HG03439 (cell line): ENCODE measurements around the gene PPM1H.
"Not testable (repeated sequence)": the region's sequence is repeated elsewhere in the genome, so short reads cannot be mapped to it uniquely, and the experiment has no call there.

Experiments used
- ATAC-seq: cut with Tn5 transposase; IDR thresholded peaks from one replicate; pipeline ENCODE4 v1.9.1; 2021; ENCODE audit warnings: mild to moderate bottlenecking, moderate library complexity; ENCODE audit not compliant: unreplicated experiment

PPM1H gene

GRCh38 chr12:62910549-62911169 is 24.3 kb downstream of the PPM1H start:
- ATAC-seq, result no peak

DNA sequence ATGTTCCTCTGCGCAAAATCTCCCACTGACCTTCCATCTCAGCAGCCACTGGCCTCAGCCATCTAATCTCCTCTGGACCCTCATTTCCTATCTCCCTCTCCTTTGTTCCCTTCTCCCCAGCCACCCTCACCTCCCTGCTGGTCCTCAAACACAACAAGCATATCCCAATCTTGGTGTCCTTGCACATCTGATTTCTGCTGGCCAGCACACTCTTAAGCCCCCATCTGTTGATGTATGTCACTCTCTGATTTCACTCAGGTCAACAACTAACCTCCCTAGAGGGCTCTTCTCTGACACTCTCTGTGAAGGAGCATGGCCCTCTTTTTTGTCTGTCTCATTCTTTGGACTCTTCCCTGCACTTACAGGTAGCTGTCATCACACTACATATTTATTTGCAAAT is 25.6 kb downstream of the PPM1H start:
- no peak for ATAC-seq

- no peak for ATAC-seq
Observed at GRCh38 chr12:62908674-62909073, 26.3 kb downstream of the PPM1H start.

- no peak for ATAC-seq
Observed at GRCh38 chr12:62907561-62907960, 27.4 kb downstream of the PPM1H start.

DNA sequence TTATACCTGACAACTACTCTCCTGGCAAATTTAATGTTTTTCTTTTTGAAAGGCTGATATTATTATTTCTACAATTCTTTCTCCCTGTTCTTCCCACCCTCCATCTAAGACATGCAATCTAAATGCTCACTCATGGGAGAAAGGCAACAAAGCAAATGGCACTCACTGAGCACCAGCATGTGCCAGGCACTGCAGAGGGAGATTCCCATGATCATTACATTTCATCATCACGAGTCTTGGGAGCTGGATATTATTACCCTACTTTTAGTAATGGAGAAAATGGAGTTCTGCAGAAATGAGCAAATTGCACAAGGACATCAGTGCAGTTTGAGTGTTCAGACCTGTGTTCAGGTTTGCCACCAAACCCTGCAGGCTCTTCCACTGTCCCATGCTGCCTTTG is 27.9 kb downstream of the PPM1H start:
- no peak for ATAC-seq

GRCh38 chr12:62903151-62903550 is 31.8 kb downstream of the PPM1H start:
- no peak for ATAC-seq

DNA sequence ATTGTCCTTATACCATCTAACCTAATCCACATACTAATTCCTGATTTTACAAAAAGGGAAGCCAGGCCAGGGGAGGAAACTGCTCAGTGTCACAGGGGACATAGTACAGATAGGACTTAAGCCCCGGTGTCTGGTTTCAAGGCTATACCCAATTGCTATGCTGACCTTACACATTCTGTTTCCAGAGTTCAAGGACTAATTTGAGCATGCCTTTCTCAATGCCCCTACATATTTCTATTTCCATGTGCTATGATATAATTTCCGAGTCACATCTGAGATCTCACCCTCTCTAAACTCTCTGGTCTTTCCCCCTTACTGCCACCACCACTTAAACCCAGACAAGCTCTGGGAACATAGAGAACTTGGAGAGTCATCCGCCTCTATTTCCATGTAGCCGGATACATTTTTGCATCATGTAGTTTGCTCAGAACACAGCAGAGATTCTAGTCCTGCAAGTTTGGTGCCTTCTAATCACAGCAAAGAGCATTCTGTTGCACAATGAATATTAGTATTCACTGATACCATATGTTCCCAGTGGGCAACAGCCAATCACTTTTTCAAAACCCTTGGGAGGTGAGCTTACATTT is 34.2 kb downstream of the PPM1H start:
- no peak for ATAC-seq

DNA sequence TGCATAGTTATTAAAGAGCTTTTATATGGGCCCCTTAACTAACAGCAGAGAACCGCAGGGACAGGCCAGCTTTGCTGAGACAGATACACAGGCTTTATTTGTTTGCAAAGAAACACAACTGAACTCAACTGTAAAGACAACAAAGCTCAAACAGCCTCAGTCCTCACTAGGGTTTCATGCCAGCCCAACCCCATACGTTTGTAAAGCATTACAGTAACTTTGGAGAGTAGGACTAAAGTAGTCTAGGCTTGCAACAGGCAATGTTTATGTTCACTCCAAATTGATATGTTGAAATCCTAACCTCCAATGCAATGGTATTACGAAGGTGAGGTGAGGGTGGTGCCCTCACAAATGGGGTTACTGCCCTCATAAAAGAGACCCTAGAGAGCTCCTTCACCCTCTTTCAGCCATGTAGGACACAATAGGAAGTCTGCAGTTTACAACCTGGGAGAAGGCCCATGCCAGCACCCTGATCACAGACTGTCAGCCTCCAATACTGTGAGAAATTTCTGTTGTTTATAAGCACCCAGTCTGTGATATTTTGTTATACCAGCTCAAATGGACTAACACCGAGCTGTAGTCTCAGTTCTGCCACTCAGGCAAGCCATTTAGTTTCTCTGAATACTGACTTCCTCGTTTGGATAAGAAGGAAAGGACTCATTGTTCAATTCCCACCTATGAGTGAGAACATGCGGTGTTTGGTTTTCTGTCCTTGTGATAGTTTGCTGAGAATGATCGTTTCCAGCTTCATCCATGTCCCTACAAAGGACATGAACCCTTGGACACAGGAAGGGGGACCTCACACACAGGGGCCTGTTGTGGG is 35.2 kb downstream of the PPM1H start:
- no peak for ATAC-seq

DNA sequence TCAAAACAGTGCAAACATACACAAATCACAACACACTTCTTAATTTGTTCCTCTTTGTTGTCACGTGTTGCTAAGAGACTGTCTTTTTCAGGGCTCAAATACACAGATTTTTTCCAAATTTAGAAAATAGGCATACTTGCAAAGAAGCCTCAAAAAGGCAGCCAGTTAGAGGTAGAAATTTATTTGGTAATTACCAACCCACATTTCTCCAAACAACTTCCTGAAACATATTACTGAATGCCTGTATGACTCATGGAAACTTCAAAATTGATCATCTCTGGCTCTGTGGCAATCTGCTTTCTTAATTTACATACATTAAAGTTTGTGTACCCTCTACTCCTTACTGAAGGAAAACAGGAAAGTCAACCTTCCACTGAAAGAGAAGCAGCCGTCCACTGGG is 36.4 kb downstream of the PPM1H start:
- ATAC-seq, result no peak

DNA sequence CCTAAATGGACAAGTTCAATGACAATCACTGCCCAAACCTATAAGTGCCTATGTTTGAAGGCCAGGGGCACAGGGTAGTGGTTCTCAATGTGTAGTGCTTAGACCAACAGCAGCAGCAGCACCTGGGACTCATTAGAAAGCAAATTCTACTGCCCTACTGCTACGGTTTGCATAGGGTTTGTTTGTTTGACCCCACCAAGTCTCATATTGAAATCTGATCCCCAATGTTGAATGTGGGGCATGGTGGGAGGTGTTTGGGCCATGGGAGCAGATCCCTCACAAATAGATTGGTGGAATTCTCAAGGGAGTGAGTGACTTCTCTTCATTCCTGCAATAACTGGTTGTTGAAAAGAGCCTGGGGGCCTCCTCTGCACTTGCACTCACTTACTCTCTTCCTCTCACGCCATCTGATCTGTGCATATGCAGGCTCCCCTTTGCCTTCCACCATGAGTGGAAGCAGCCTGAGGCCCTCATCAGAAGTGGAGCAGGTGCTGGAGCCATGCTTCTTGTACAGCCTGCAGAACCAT is 39.5 kb downstream of the PPM1H start:
- no peak for ATAC-seq

DNA sequence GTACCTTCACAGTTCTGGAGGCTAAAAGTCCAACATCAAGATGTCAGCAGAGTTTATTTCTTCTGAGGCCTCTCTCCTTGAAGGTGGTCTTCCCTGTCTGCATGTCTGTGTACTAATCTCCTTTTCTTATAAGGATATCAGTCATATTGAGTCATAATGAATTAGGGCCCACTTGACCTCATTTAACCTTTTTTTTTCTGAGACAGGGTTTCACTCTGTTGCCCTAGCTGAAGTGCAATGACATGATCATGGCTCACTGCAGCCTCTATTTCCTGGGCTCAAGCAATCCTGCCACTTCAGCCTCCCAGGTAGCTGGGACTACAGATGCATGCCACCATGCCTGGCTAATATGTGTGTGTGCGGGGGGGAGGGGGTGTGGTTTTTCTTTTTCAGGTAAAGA is 41.7 kb downstream of the PPM1H start:
- ATAC-seq, result no peak

- ATAC-seq, result no peak
Observed at GRCh38 chr12:62891805-62892549, 43.0 kb downstream of the PPM1H start.

DNA sequence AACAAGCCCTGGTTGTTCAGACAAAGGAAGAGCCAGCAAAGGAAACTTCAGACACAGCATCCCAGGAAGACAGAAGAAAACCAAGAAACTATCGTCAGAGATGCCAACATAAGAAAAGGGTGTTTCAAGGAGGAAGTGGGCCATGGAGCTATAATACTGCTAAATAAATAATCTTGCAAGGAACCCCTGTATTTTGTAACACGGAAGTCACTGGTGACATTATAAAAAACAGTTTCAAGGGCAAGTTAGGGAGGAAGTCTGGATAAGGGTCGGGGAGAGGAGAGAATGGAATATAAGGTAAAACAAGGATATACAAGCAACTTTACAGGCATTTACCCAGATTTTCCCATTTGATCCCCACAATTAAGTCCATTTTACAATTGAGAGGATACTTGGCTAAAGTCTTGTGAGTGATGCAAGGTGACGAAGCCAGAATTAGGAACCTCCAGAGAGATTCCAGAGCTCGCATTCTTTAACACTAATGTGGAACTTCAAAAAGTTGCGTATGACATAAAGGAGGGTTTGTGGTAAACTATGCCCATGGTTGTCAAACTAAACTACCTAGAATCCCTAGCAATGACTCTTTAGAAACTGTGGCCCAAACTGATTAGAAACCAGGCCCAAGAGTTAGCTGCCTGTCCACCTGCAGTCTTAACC is 46.4 kb downstream of the PPM1H start:
- ATAC-seq, result no peak

DNA sequence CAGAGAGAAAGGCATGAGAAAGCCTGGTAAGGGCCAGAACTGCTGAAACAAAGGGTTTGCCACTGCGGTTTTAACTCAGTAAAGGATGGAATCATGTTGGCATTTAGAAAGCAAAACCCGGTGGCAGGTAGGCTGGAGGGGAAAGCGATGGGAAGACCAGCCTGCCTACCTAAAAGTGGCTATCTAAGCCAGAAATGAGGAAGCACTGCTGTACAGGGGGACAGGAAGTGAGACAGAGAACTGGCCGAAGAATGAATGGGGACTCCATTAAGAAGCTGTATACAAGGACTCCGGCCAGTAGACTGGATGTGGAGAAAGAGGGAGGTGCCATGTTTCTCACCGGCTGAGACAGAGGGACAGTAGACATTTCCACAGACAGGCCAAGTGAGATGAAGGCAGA is 48.2 kb downstream of the PPM1H start:
- ATAC-seq, result no peak

- no peak for ATAC-seq
Observed at GRCh38 chr12:62885242-62885641, 49.7 kb downstream of the PPM1H start.

GRCh38 chr12:62884832-62885231 is 50.1 kb downstream of the PPM1H start:
- not testable (repeated sequence) for ATAC-seq

DNA sequence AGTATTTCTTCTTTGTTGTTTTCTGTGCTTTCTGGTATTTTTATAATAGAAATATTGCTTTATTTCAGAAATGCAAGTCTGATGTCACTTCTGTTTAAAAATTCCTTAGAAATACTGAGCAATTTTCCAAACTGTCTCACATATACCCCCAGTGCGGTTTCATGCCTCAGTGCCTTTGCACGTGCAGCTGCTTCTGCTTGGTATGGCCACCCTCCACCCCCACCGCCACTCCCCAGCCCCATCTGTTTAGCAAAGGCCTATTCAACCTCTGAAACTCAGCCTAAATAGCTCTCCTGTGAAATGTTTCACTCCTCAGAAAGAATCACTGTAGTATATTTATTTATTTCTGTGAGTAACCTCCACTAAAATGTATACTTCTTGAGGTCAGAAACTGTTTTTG is 52.3 kb downstream of the PPM1H start:
- no peak for ATAC-seq

DNA sequence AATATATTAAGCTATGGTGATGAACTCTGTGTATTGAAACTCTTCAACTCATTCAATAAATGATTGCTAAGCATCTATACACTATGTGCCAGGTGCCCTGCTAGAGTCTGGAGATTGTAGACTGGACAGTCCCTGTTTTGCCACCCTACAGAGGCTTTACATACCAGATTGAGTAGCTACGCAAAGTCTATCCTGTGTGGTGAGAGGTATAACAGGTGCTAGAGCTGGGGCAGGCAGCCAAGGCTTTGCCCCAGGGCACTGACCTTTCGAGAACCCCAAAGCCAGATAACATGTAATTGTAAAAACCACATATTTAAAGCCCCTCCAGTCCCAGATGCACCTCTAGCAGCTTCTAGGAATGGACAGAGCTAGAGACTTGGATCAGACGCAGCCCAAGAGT is 52.8 kb downstream of the PPM1H start:
- no peak for ATAC-seq

DNA sequence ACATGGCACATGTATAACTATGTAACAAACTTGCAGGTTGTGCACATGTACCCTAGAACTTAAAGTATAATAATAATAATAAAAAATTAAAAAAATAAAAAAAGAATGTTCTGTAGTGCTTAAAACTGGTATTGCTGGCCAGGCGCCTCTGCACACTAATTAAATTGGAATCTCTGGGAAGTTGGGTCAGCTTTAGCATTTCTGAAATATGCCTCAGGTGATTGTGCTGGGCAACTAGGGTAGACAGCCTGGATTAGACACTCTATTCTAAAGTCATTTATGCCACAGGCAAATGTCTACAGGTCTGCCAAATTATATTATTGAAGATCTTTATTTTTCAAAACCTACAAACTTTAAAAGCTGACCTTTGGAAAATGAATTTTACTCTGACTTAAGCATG is 55.3 kb downstream of the PPM1H start:
- ATAC-seq, result no peak

- ATAC-seq, result not testable (repeated sequence)
Observed at GRCh38 chr12:62879228-62879627, 55.7 kb downstream of the PPM1H start.

DNA sequence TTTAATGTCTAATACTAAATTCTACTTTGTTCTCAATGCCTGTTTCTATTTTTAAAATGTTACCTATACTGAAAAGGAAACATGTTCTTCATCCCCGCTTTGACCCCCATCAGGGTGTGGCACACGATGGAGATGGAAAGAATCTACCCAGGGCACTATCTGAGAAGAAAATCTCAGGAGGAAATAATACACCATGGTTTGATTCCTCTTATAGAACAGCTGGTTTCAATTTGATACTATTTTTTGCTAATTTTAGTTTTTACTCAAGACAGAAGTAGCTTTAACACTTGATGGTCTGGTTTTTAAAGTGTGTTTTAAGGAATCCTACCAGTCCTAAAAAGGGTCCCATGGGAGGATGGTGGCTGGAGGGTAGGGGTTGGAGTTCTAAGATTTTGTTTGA is 56.7 kb downstream of the PPM1H start:
- ATAC-seq, result no peak
